HEK293 (cell line): Measurements from ENCODE around the gene TNKS1BP1.
A peak's percentile ranks its signal among the peaks of the same experiment; 100 is the strongest.

ENCODE experiments used
- GLI2 ChIP-seq: fragments of 450-650 bp; formaldehyde crosslinking; IDR thresholded peaks from 2 replicates; pipeline ENCODE4; 2017; ENCODE audit warnings: missing biosample characterization, missing genetic modification characterization, low read depth, borderline replicate concordance
- PRDM1 ChIP-seq: fragments of 450-650 bp; formaldehyde crosslinking; IDR thresholded peaks from 2 replicates; pipeline ENCODE4; 2016; ENCODE audit warnings: missing biosample characterization, missing genetic modification characterization
- REPIN1 ChIP-seq: fragments of 450-650 bp; formaldehyde crosslinking; IDR thresholded peaks from 2 replicates; pipeline ENCODE4 v1.5.1; 2017; ENCODE audit warnings: missing biosample characterization, missing genetic modification characterization, low read depth
- SP2 ChIP-seq: fragments of 450-650 bp; formaldehyde crosslinking; IDR thresholded peaks from 2 replicates; pipeline ENCODE4 v1.5.1; 2016; ENCODE audit warnings: missing biosample characterization, missing genetic modification characterization
- ZBTB26 ChIP-seq: fragments of 450-650 bp; formaldehyde crosslinking; optimal IDR thresholded peaks from 2 replicates; pipeline ENCODE3; 2016; ENCODE audit warnings: missing biosample characterization, mild to moderate bottlenecking, missing genetic modification characterization
- ZBTB49 ChIP-seq: fragments of 450-650 bp; formaldehyde crosslinking; IDR thresholded peaks from 2 replicates; pipeline ENCODE4 v1.5.1; 2016; ENCODE audit warnings: missing biosample characterization, missing genetic modification characterization, low read depth
- ZFP3 ChIP-seq: fragments of 450-650 bp; formaldehyde crosslinking; IDR thresholded peaks from 2 replicates; pipeline ENCODE4 v1.5.1; 2016; ENCODE audit warnings: low read depth, missing biosample characterization, missing genetic modification characterization
- ZNF23 ChIP-seq: fragments of 450-650 bp; formaldehyde crosslinking; IDR thresholded peaks from 2 replicates; pipeline ENCODE4 v1.5.1; 2016; ENCODE audit warnings: missing biosample characterization, missing genetic modification characterization, borderline replicate concordance
- ZNF280C ChIP-seq: fragments of 450-650 bp; formaldehyde crosslinking; IDR thresholded peaks from 2 replicates; pipeline ENCODE4 v1.5.1; 2016; ENCODE audit warnings: missing biosample characterization, missing genetic modification characterization
- ZNF311 ChIP-seq: fragments of 450-650 bp; formaldehyde crosslinking; IDR thresholded peaks from 2 replicates; pipeline ENCODE4 v1.5.1; 2017; ENCODE audit warnings: missing biosample characterization, missing genetic modification characterization, borderline replicate concordance
- ZNF394 ChIP-seq: fragments of 450-650 bp; formaldehyde crosslinking; IDR thresholded peaks from 2 replicates; pipeline ENCODE4 v1.5.1; 2016; ENCODE audit warnings: missing biosample characterization, missing genetic modification characterization, mild to moderate bottlenecking, moderate library complexity, borderline replicate concordance
- ZNF514 ChIP-seq: fragments of 450-650 bp; formaldehyde crosslinking; IDR thresholded peaks from 2 replicates; pipeline ENCODE4 v1.5.1; 2016; ENCODE audit warnings: missing biosample characterization, missing genetic modification characterization
- ZNF585B ChIP-seq: fragments of 450-650 bp; formaldehyde crosslinking; IDR thresholded peaks from 2 replicates; pipeline ENCODE4 v1.5.1; 2016; ENCODE audit warnings: missing biosample characterization, missing genetic modification characterization
- ZNF645 ChIP-seq: fragments of 450-650 bp; formaldehyde crosslinking; IDR thresholded peaks from 2 replicates; pipeline ENCODE4; 2016; ENCODE audit warnings: missing biosample characterization, missing genetic modification characterization
- ZNF670 ChIP-seq: fragments of 450-650 bp; formaldehyde crosslinking; IDR thresholded peaks from 2 replicates; pipeline ENCODE4 v1.5.1; 2016; ENCODE audit warnings: missing biosample characterization, missing genetic modification characterization, low read depth
- ZNF768 ChIP-seq: fragments of 450-650 bp; formaldehyde crosslinking; IDR thresholded peaks from 2 replicates; pipeline ENCODE4 v1.5.1; 2018; ENCODE audit warnings: missing biosample characterization, mild to moderate bottlenecking, missing genetic modification characterization
- ZSCAN30 ChIP-seq: fragments of 450-650 bp; IDR thresholded peaks from 2 replicates; pipeline ENCODE4 v1.5.1; 2018; ENCODE audit warnings: missing biosample characterization, mild to moderate bottlenecking, missing genetic modification characterization, moderate library complexity
- ZSCAN5A ChIP-seq: fragments of 450-650 bp; formaldehyde crosslinking; IDR thresholded peaks from 2 replicates; pipeline ENCODE4 v1.5.1; 2016; ENCODE audit warnings: missing biosample characterization, missing genetic modification characterization

Gene TNKS1BP1

GRCh38 chr11:57325735-57326048, 940 bp upstream of the TNKS1BP1 start (continued):
- TF ChIP-seq ZSCAN5A (tag by site-specific recombination) (no peak), GLI2 (tag by site-specific recombination) (no peak), ZSCAN30 (tag by site-specific recombination) (no peak), SP2 (tag by site-specific recombination) (peak; percentile 33; the same call in 1 of the 2 replicates), ZNF311 (tag by site-specific recombination) (no peak), PRDM1 (tag by site-specific recombination) (peak; percentile 24; the same call in 1 of the 2 replicates), ZNF23 (no peak), ZFP3 (tag by site-specific recombination) (no peak), ZBTB49 (tag by site-specific recombination) (no peak), ZNF514 (tag by site-specific recombination) (no peak), REPIN1 (tag by site-specific recombination) (no peak), ZNF394 (tag by site-specific recombination) (no peak), ZNF585B (tag by site-specific recombination) (no peak), ZNF670 (tag by site-specific recombination) (no peak), ZNF645 (tag by site-specific recombination) (no peak), ZBTB26 (tag by site-specific recombination) (no peak), ZNF280C (tag by site-specific recombination) (no peak), ZNF768 (no peak)
- TF ChIP-seq, all 188 proteins: peak for 5
